GM06990 (cell line): ENCODE results near the gene RNF212.

Experiments
- DNase-seq: peaks from one replicate; pipeline ENCODE4 v3.0.0-alpha.2; 2011; ENCODE audit not compliant: insufficient read length; ENCODE audit errors: extremely low read depth
- H3K27me3 ChIP-seq: replicated peaks from 2 replicates; pipeline ENCODE4 v1.6.0; 2011; ENCODE audit warnings: low read length; ENCODE audit not compliant: control insufficient read depth, insufficient read depth
- H3K36me3 ChIP-seq: 2 replicates; pipeline ENCODE4 v1.5.1; 2011; ENCODE audit warnings: low read length; ENCODE audit not compliant: control insufficient read depth, insufficient read depth
- H3K4me3 ChIP-seq: replicated peaks from 2 replicates; pipeline ENCODE4 v1.5.1; 2011; ENCODE audit warnings: low read depth, mild to moderate bottlenecking, control low read depth, low read length
- TF ChIP-seq, protein P1 (sequence below): IDR thresholded peaks from 2 replicates; pipeline ENCODE4 v1.5.1; 2011; ENCODE audit warnings: low read length, control low read depth, mild to moderate bottlenecking, inconsistent platforms; ENCODE audit not compliant: insufficient read depth, poor library complexity, severe bottlenecking

Gene RNF212

DNA sequence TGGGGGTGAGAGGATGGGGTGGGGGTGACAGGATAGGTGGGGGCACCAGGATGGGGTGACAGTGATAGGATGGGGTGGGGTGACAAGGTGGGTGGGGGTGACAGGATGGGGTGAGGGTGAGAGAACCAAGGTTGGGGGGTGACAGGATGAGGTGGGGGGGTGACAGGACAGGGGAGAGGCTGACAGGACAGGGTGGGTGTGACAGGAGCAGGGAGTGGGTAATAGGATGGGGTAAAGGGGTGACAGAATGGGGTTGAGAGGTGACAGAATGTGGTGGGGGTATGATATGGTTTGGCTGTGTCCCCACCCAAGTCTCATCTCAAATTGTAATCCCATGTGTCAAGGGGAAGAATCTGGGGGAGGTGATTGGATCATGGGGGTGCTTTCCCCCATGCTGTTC lies 26.0 kb downstream of the RNF212 start:
- TF ChIP-seq, protein P1, sequence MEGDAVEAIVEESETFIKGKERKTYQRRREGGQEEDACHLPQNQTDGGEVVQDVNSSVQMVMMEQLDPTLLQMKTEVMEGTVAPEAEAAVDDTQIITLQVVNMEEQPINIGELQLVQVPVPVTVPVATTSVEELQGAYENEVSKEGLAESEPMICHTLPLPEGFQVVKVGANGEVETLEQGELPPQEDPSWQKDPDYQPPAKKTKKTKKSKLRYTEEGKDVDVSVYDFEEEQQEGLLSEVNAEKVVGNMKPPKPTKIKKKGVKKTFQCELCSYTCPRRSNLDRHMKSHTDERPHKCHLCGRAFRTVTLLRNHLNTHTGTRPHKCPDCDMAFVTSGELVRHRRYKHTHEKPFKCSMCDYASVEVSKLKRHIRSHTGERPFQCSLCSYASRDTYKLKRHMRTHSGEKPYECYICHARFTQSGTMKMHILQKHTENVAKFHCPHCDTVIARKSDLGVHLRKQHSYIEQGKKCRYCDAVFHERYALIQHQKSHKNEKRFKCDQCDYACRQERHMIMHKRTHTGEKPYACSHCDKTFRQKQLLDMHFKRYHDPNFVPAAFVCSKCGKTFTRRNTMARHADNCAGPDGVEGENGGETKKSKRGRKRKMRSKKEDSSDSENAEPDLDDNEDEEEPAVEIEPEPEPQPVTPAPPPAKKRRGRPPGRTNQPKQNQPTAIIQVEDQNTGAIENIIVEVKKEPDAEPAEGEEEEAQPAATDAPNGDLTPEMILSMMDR, result no peak
- no peak for DNase-seq
- Histone ChIP-seq H3K4me3 (no peak overlapping the region), H3K36me3 (no peaks in the 10 kb centered on the region), H3K27me3 (no peaks in the 10 kb centered on the region)

DNA sequence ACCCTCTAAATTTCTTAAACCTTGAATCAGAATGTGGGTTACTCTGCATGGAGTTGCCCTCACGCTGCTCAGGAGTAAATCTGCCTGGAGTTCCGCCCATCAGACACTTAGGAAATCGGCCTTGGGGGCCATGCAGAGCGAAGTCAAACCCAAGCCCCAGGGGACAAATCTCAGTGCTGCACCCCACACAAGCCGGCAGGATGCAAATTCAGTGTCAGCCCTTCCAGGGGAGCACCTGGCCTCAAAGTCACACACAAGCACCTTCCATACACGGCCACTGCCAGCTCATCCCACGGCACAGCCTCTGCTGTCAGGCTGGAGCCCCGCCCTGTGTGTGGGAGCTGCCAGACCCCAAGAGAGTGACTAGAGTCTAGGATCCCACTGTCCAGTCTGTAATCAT lies 27.4 kb downstream of the RNF212 start:
- no peak for DNase-seq
- TF ChIP-seq, protein P1, result no peak
- Histone ChIP-seq H3K4me3 (no peak overlapping the region), H3K27me3 (no peaks in the 10 kb centered on the region), H3K36me3 (no peaks in the 10 kb centered on the region)

DNA sequence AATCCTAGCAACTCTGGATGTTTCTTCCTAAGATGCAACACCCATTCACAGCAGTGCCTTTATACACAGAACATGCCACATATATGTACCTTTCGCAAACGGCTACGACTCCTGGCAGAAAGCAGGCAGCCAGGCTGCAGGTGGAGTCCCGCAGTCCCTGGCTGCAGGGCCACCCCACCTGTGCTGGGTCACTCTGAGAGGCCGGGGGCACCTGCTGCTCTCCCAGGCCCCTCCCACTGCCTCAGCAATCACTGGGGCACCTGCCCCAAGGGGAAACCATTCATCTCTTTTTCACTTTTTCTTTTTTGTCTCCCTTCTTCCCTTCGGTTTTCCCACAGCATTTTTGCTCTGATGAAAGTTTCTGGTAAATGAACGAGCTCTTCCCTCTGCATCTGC lies 28.0 kb downstream of the RNF212 start:
- TF ChIP-seq, protein P1, result no peak
- H3K4me3 ChIP-seq, result no peak overlapping the region
- no peaks in the 10 kb centered on the region for H3K27me3 ChIP-seq
- DNase-seq, result no peak
- H3K36me3 ChIP-seq, result no peaks in the 10 kb centered on the region

DNA sequence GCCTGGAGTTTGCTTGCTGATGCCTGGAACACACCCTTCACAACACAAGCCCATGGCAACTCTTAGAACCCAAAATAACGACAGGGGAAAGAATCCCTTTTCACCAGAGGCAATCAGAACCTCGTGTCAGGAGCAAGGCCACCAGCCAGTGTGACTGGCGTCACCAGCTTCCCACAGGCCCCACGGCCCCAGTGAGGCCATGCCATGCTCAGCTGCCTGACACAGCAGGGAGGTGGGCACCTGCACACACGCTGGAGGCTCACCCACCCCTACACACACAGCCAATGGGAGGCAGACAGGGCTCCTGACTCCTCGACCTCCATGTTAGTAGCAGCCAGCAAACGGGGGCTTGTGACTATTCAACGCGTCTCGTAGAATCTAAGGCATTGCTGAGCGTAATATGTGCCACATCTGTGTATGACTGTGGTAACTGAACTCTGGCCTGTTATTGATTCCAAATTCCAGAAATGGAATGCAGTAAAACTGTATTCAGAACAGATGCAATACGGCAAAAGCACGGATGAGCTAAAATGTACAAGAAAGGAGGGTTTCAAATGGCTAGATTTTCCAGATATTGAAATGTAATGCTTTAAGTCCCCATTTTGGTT lies 28.5 kb downstream of the RNF212 start:
- no peaks in the 10 kb centered on the region for H3K36me3 ChIP-seq
- H3K27me3 ChIP-seq, result no peaks in the 10 kb centered on the region
- no peak overlapping the region for H3K4me3 ChIP-seq
- no peak for DNase-seq
- TF ChIP-seq, protein P1, result no peak

DNA sequence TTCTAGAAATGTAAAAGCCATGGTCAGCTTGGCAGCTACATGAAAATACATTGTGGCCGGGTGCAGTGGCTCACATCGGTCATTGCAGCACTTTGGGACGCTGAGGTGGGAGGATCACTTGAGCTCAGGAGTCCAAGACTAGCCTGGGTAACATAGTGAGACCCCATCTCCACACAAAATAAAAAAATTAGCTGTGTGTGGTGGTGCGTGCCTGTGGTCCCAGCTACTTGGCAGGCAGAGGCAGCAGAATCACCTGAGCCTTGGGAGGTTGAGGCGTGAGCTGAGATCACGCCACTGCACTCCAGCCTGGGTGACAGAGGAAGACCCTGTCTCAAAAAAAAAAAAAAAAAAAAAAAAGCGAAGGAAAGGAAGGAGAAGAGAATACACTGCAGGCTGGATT lies 29.0 kb downstream of the RNF212 start:
- H3K27me3 ChIP-seq, result no peaks in the 10 kb centered on the region; the same call in 1 of the 2 replicates
- DNase-seq, result no peak
- no peak overlapping the region for H3K4me3 ChIP-seq
- TF ChIP-seq, protein P1, result no peak
- no peaks in the 10 kb centered on the region for H3K36me3 ChIP-seq
